Natural killer cell (primary cell): Measurements from ENCODE around the gene CLSTN2. TPM values are rescaled to one million over a fixed set of nuclear protein-coding genes. Genes with fewer than 3 reads are reported as not detected.

Experiments used
- ATAC-seq, 3 donors: fragments of 150-1000 bp in 2 of 3; fragments of 200-7000 bp in 1 of 3; cut with Tn5 transposase; 1 replicate in 1 of 3; 2 replicates in 2 of 3; pipeline ENCODE4 v1.10.0; 2021; ENCODE audit warnings: mild to moderate bottlenecking in 2 of 3, moderate library complexity in 2 of 3
- DNase-seq, 2 donors: peaks; one replicate each; pipeline versions ENCODE4 v3.0.0 to v3.0.0-alpha.2; 2013 to 2021; ENCODE audit warnings: mixed read lengths in 1 of 2
- H3K27ac ChIP-seq: one replicate; pipeline ENCODE4 v1.5.1; 2013; ENCODE audit warnings: mild to moderate bottlenecking, low read length
- H3K27me3 ChIP-seq: one replicate; pipeline ENCODE4 v1.6.1; 2013; ENCODE audit warnings: low read length; ENCODE audit not compliant: control insufficient read depth, insufficient read depth
- H3K36me3 ChIP-seq: one replicate; pipeline ENCODE4 v1.6.1; 2013; ENCODE audit warnings: low read length; ENCODE audit not compliant: control insufficient read depth, insufficient read depth
- H3K4me1 ChIP-seq: one replicate; pipeline ENCODE4 v1.6.1; 2013; ENCODE audit warnings: low read length; ENCODE audit not compliant: control insufficient read depth, insufficient read depth
- H3K4me3 ChIP-seq: one replicate; pipeline ENCODE4 v1.5.1; 2013; ENCODE audit warnings: low read length
- H3K9me3 ChIP-seq: one replicate; pipeline ENCODE4 v1.6.1; 2013; ENCODE audit warnings: low read length; ENCODE audit not compliant: control insufficient read depth, insufficient read depth
- H3K27ac Mint-ChIP-seq, 2 donors: one replicate each; pipeline ENCODE4 v1.8.0; 2022; ENCODE audit warnings: mild to moderate bottlenecking in 2 of 2, mixed read lengths in 2 of 2, moderate library complexity in 1 of 2
- H3K27me3 Mint-ChIP-seq, 2 donors: one replicate each; pipeline ENCODE4 v1.8.0; 2022; ENCODE audit warnings: low read depth in 2 of 2, mixed read lengths in 2 of 2
- H3K36me3 Mint-ChIP-seq: one replicate; pipeline ENCODE4 v1.8.0; 2022; ENCODE audit warnings: mixed read lengths
- H3K4me1 Mint-ChIP-seq, 2 donors: one replicate each; pipeline ENCODE4 v1.8.0; 2022; ENCODE audit warnings: mixed read lengths in 2 of 2
- H3K4me3 Mint-ChIP-seq: one replicate; pipeline ENCODE4 v1.8.0; 2022; ENCODE audit warnings: mild to moderate bottlenecking, moderate library complexity, mixed read lengths
- H3K9me3 Mint-ChIP-seq, 2 donors: one replicate each; pipeline ENCODE4 v1.8.0; 2022; ENCODE audit warnings: mixed read lengths in 2 of 2
- CTCF ChIP-seq: fragments of 200-600 bp; IDR thresholded peaks from one replicate; pipeline ENCODE4 v1.8.0; 2022; ENCODE audit warnings: antibody characterized with exemption
- WGBS: methylation state at CpG from one replicate; pipeline ENCODE4 v1.1.7; 2013; ENCODE audit warnings: missing lambda C conversion rate; ENCODE audit not compliant: insufficient coverage; 5-methylcytosine and 5-hydroxymethylcytosine counted together
- intact Hi-C: fragments of 100-400 bp; cut with micrococcal nuclease; formaldehyde crosslinking; loops from one replicate; pipeline ENCODE4 v1.14.2; 2022
- total RNA-seq, 4 donors: library from RNA; stranded (reverse); fragments of 120-200 nt in 1 of 4; gene quantifications; one replicate each; pipeline versions ENCODE4 v1.2.3 to v1.2.4, GENCODE V29; 2013 to 2022

The CLSTN2 gene
- total RNA-seq, 3 donors from 2014 or later (not counting 1 experiment from before 2014, with no cell fraction given): 0.05 TPM; not detected in 2

GRCh38 chr3:140164922-140165590, 230.1 kb downstream of the CLSTN2 start:
- Histone ChIP-seq H3K36me3 (no peaks in the 10 kb centered on the region), H3K9me3 (no peaks in the 10 kb centered on the region), H3K27me3 (no peaks in the 10 kb centered on the region), H3K4me3 (no peak overlapping the region), H3K4me1 (no peaks in the 10 kb centered on the region), H3K27ac (no peak overlapping the region)
- DNase-seq (no peak), ATAC-seq (no peak)
- Mint-ChIP-seq H3K4me3 (no peak overlapping the region), H3K27ac (no peak overlapping the region), H3K9me3 (peaks cover 2 to 3% of the 10 kb centered on the region in 2 donors), H3K27me3 (peaks cover 0 to 2% of the 10 kb centered on the region in 2 donors), H3K4me1 (no peaks in the 10 kb centered on the region), H3K36me3 (no peaks in the 10 kb centered on the region)
- intact Hi-C loops: no loop called here
- 86% methylated on average over 7 of the region's 7 CpGs for WGBS
- no peak for TF ChIP-seq CTCF

- no peak overlapping the region for H3K4me3 ChIP-seq
- ATAC-seq (no peak), DNase-seq (no peak)
- H3K27me3 Mint-ChIP-seq: peaks cover 0 to 2% of the 10 kb centered on the region in 2 donors
- H3K4me1 Mint-ChIP-seq: no peaks in the 10 kb centered on the region
- no peaks in the 10 kb centered on the region for H3K9me3 ChIP-seq
- H3K4me3 Mint-ChIP-seq: no peak overlapping the region
- no peaks in the 10 kb centered on the region for H3K4me1 ChIP-seq
- no peaks in the 10 kb centered on the region for H3K27me3 ChIP-seq
- no peaks in the 10 kb centered on the region for H3K36me3 ChIP-seq
- no peaks in the 10 kb centered on the region for H3K36me3 Mint-ChIP-seq
- no peak for TF ChIP-seq CTCF
- intact Hi-C loops: no loop called here
- H3K27ac Mint-ChIP-seq: no peak overlapping the region
- no peak overlapping the region for H3K27ac ChIP-seq
- H3K9me3 Mint-ChIP-seq: peaks cover 2 to 3% of the 10 kb centered on the region in 2 donors
Observed at GRCh38 chr3:140165781-140166180, 230.8 kb downstream of the CLSTN2 start.

DNA sequence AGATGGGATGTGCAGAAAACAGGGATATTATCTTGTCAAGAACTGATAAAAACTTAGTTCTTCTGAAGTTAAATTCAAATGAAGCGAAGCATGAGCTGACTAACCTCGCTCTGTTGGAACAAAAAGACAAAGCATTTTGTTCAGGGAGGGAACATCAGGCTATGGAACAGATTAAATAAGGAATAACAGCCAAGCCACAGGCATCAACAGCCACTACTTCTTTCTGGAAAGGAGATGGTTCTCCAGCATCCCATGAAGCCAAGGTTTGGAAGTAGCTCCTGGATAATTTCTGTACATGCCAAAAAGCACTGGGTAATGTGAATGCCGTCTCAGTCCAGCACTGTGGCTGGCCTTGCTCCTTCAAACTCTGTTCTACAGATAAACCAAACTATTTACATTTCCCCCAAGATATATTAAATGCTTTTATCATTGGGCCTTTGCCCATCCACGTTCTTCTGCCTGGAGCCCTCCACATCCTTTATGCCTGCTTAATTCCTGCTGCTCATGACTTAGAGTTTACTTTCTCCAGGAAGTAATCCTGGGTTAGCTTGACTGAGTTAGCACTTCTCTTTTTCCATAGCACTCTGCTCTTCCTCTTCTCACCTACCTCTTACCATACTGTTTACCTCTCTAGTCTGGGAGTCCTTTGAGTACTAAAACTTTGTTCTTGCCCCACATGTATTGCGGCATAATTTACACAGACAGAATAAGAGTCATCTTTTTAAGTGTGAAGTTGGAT, 232.0 kb downstream of the CLSTN2 start:
- Histone ChIP-seq H3K27ac (no peak overlapping the region), H3K9me3 (no peaks in the 10 kb centered on the region), H3K36me3 (no peaks in the 10 kb centered on the region), H3K4me1 (no peaks in the 10 kb centered on the region), H3K4me3 (no peak overlapping the region), H3K27me3 (no peaks in the 10 kb centered on the region)
- H3K36me3 Mint-ChIP-seq: no peaks in the 10 kb centered on the region
- no peaks in the 10 kb centered on the region for H3K4me1 Mint-ChIP-seq
- H3K4me3 Mint-ChIP-seq: no peak overlapping the region
- intact Hi-C loops: no loop called here
- H3K27me3 Mint-ChIP-seq: peaks cover 0 to 2% of the 10 kb centered on the region in 2 donors
- ATAC-seq (no peak), DNase-seq (no peak)
- 84% methylated on average over 5 of the region's 5 CpGs for WGBS
- H3K9me3 Mint-ChIP-seq: peaks cover 2 to 3% of the 10 kb centered on the region in 2 donors
- H3K27ac Mint-ChIP-seq: no peak overlapping the region
- TF ChIP-seq CTCF: no peak
